SK-N-MC (cell line): ENCODE results near the gene CFDP1.

ENCODE experiments used
- EZH2 ChIP-seq: fragments of 200-600 bp; sonication (generic); IDR thresholded peaks from one replicate; pipeline ENCODE4 v1.6.1; 2017; ENCODE audit warnings: antibody characterized with exemption
- POLR2AphosphoS5 ChIP-seq: IDR thresholded peaks from 2 replicates; pipeline ENCODE4 v1.6.1; 2012; ENCODE audit warnings: mild to moderate bottlenecking, low read depth, low read length, borderline replicate concordance

DNA sequence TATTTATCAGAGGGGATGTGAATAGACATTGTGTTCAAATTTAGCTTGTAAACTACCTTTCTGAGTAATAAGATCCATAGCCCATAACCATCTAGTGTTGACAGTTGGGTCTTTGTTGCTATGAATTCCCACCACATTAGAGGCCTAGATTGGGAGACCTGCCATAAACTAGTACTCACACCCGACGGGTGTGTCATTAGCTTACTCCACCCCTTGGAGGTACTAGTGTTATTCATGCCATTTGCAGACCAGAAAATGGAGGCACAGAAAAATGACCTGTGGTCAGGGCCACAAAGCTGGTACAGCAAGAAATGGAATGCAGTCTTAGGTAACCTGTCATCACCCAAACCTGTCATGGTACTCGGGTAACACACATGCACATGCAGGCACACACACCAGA lies 140.6 kb downstream of the CFDP1 start:
- no peak for TF ChIP-seq POLR2AphosphoS5
- TF ChIP-seq EZH2, result no peak
